ENCODE data around the gene JPH4. TPM values are rescaled to one million over a fixed set of nuclear protein-coding genes. Genes with fewer than 3 reads are reported as not detected.
"Not testable (repeated sequence)": the region's sequence is repeated elsewhere in the genome, so short reads cannot be mapped to it uniquely, and the experiment has no call there.

JPH4 gene
- total and polyA plus RNA-seq, 2 of the 8 experiments (the other 6 are each of a cell fraction or from before 2014, with no cell fraction given), result 23.9 to 46.7 TPM

GRCh38 chr14:23583761-23584526, 5.4 kb upstream of the JPH4 start:
- H2BK12ac ChIP-seq (ENCODE audit: low read depth, low read length); H2BK120ac ChIP-seq (replicated peaks; ENCODE audit: low read depth, low read length); DNase-seq (ENCODE audit: low read depth in 1 of 2, low spot score in 2 of 2); H3K79me1 ChIP-seq (ENCODE audit: low read depth, low read length); H3K9me3 ChIP-seq (ENCODE audit: insufficient read depth in 2 of 2, low read depth in 1 of 2, low read length in 1 of 2); H3K4me2 ChIP-seq (ENCODE audit: insufficient read depth in 1 of 2, low read depth in 2 of 2, low read length in 2 of 2); H3K4me3 ChIP-seq (ENCODE audit: extremely low read depth in 1 of 4, insufficient read depth in 2 of 4, low read depth in 3 of 4, low read length in 4 of 4); H2BK20ac ChIP-seq (ENCODE audit: low read length); H2AK5ac ChIP-seq (ENCODE audit: low read depth, low read length); H3K27me3 ChIP-seq (replicated peaks in 1 of 4; ENCODE audit: control insufficient read depth in 3 of 4, extremely low read depth in 1 of 4, insufficient read depth in 3 of 4, low read length in 3 of 4); H4K20me1 ChIP-seq (replicated peaks in 1 of 2; ENCODE audit: control insufficient read depth in 1 of 2, insufficient read depth in 2 of 2, low read length in 2 of 2); H3K56ac ChIP-seq (replicated peaks; ENCODE audit: insufficient read length, low read depth, low read length); H3K18ac ChIP-seq (ENCODE audit: extremely low read depth, low read length); H3K9ac ChIP-seq (replicated peaks in 1 of 4; ENCODE audit: extremely low read depth in 1 of 4, low read depth in 3 of 4, low read length in 3 of 4); H3K14ac ChIP-seq (ENCODE audit: insufficient read length); H3K4ac ChIP-seq (replicated peaks; ENCODE audit: insufficient read length, low read depth, low read length); H4K91ac ChIP-seq (replicated peaks; ENCODE audit: insufficient read length, low read length); H2BK5ac ChIP-seq (ENCODE audit: low read depth, low read length); H3K36me3 ChIP-seq (ENCODE audit: control insufficient read depth in 2 of 4, insufficient read depth in 4 of 4, low read length in 3 of 4); H3K4me1 ChIP-seq (replicated peaks in 1 of 4; ENCODE audit: control insufficient read depth in 3 of 4, insufficient read depth in 4 of 4, low read length in 3 of 4); H4K5ac ChIP-seq (ENCODE audit: insufficient read length, low read depth, low read length); H3K79me2 ChIP-seq (ENCODE audit: control insufficient read depth in 1 of 2, insufficient read depth in 2 of 2, low read length in 2 of 2); H3K23me2 ChIP-seq (ENCODE audit: low read depth, low read length); H3K23ac ChIP-seq (ENCODE audit: insufficient read length); H3K27ac ChIP-seq (ENCODE audit: low read depth, low read length); H2BK15ac ChIP-seq (ENCODE audit: low read length); H4K8ac ChIP-seq (ENCODE audit: extremely low read depth, insufficient read depth, low read length); H2AFZ ChIP-seq (ENCODE audit: low read length); FAIRE-seq: not testable (repeated sequence)
- ChIA-PET CTCF (ENCODE audit: partially characterized antibody) (interaction anchor here (1.9 kb wide), 1 partner anchor 49 kb away, joined by 6 read pairs; no protein-coding TSS in a partner anchor), POLR2A (ENCODE audit: partially characterized antibody) (interaction anchor here (1.2 to 1.4 kb wide), 4 partner anchors 12 to 54 kb away, joined by 3 to 4 read pairs (median 3); no protein-coding TSS in a partner anchor)
- WGBS, 2 experiments (ENCODE audit: extremely low coverage in 1 of 2, insufficient coverage in 1 of 2, insufficient read length in 1 of 2, insufficient replicate concordance in 2 of 2, low coverage in 1 of 2, low lambda C conversion rate in 2 of 2, missing lambda C conversion rate in 1 of 2), result 94% methylated on average over 22 of the region's 25 CpGs; no CpG with 5 or more reads in 1 of the 2 experiments

Data from H1 (cell line).